Uterus (tissue), 4 donors: ENCODE measurements around the gene CPLX1. TPM values are rescaled to one million over a fixed set of nuclear protein-coding genes. Genes with fewer than 3 reads are reported as not detected.

Experiments
- DNase-seq, 2 donors: peaks; one replicate each; pipeline ENCODE4 v3.0.0-alpha.2; 2019 to 2020
- H3K27ac ChIP-seq, 2 donors: fragments of 200-600 bp; sonication (generic); 1 replicate in 1 of 2; 2 replicates in 1 of 2; pipeline ENCODE4 v1.5.1; 2016 to 2018
- H3K27me3 ChIP-seq, 2 donors: fragments of 200-600 bp; sonication (generic); one replicate each; pipeline ENCODE4 v1.5.1; 2018 to 2019; ENCODE audit warnings: control low read depth in 1 of 2
- H3K36me3 ChIP-seq, 2 donors: fragments of 200-600 bp; sonication (generic); one replicate each; pipeline ENCODE4 v1.5.1; 2019; ENCODE audit warnings: control low read depth in 1 of 2
- H3K4me1 ChIP-seq, 2 donors: fragments of 200-600 bp; sonication (generic); one replicate each; pipeline ENCODE4 v1.5.1; 2018 to 2019; ENCODE audit warnings: control low read depth in 1 of 2
- H3K4me3 ChIP-seq, 2 donors: fragments of 200-600 bp; sonication (generic); 1 replicate in 1 of 2; 2 replicates in 1 of 2; pipeline ENCODE4 v1.5.1; 2018 to 2019; ENCODE audit warnings: mild to moderate bottlenecking in 1 of 2
- H3K9me3 ChIP-seq, 2 donors: fragments of 200-600 bp; sonication (generic); one replicate each; pipeline ENCODE4 v1.5.1; 2019; ENCODE audit warnings: control low read depth in 1 of 2
- CTCF ChIP-seq, 4 experiments: fragments of 200-600 bp in 2 of 4; fragments of 450-650 bp in 2 of 4; sonication (generic) in 2 of 4; IDR thresholded peaks; one replicate each; pipeline ENCODE4 v1.5.1; 2016 to 2019; ENCODE audit warnings: antibody characterized with exemption in 4 of 4, mild to moderate bottlenecking in 2 of 4, moderate library complexity in 1 of 4
- POLR2A ChIP-seq, 2 donors: fragments of 450-650 bp; IDR thresholded peaks; one replicate each; pipeline ENCODE4 v1.6.1; 2016; ENCODE audit warnings: antibody characterized with exemption in 2 of 2, mild to moderate bottlenecking in 1 of 2, moderate library complexity in 1 of 2
- intact Hi-C: fragments of 100-400 bp; cut with DNase I; formaldehyde crosslinking; loops from one replicate; pipeline ENCODE4 v1.15.1; 2023; ENCODE audit warnings: low total_unique reads
- total RNA-seq, 4 donors: library from RNA; depleted of rRNA in 3 of 4; stranded (reverse); fragments of >200 nt in 3 of 4; gene quantifications; one replicate each; pipeline versions ENCODE4 v1.1.0 to v1.2.4, GENCODE V29; 2014 to 2023
- donor health status: DM: yes; HTN: yes; CAD: no.

CPLX1 gene
- total RNA-seq, 4 donors from 2014 or later = 0.14 to 15.1 (median 2.0) TPM

- TF ChIP-seq CTCF (IDR thresholded peaks at IDR 0.05) (no peak), POLR2A (IDR thresholded peaks at IDR 0.05) (no peak)
- intact Hi-C loops = no loop called here
- DNase-seq = no peak
- Histone ChIP-seq H3K9me3 (no peaks in the 10 kb centered on the region), H3K27ac (no peak overlapping the region), H3K27me3 (no peaks in the 10 kb centered on the region), H3K36me3 (no peaks in the 10 kb centered on the region), H3K4me3 (no peak overlapping the region), H3K4me1 (no peaks in the 10 kb centered on the region)
Measured at GRCh38 chr4:855880-856224, 29.9 kb upstream of the CPLX1 start.

GRCh38 chr4:854356-854755 lies 28.4 kb upstream of the CPLX1 start:
- intact Hi-C loops = no loop called here
- H3K27me3 ChIP-seq = no peaks in the 10 kb centered on the region
- DNase-seq = no peak
- H3K9me3 ChIP-seq = no peaks in the 10 kb centered on the region
- no peak overlapping the region for H3K27ac ChIP-seq
- TF ChIP-seq CTCF (IDR thresholded peaks at IDR 0.05) (no peak), POLR2A (IDR thresholded peaks at IDR 0.05) (no peak)
- no peaks in the 10 kb centered on the region for H3K4me1 ChIP-seq
- no peak overlapping the region for H3K4me3 ChIP-seq
- H3K36me3 ChIP-seq = no peaks in the 10 kb centered on the region

GRCh38 chr4:853416-853781 lies 27.5 kb upstream of the CPLX1 start:
- Histone ChIP-seq H3K27me3 (no peaks in the 10 kb centered on the region), H3K9me3 (no peaks in the 10 kb centered on the region), H3K27ac (no peak overlapping the region), H3K36me3 (no peaks in the 10 kb centered on the region), H3K4me3 (no peak overlapping the region), H3K4me1 (no peaks in the 10 kb centered on the region)
- no peak for DNase-seq
- TF ChIP-seq POLR2A (IDR thresholded peaks at IDR 0.05) (no peak), CTCF (IDR thresholded peaks at IDR 0.05) (no peak)
- intact Hi-C loops = no loop called here

GRCh38 chr4:851701-852430 lies 25.9 kb upstream of the CPLX1 start:
- no peak overlapping the region for H3K27ac ChIP-seq
- H3K4me3 ChIP-seq = no peak overlapping the region
- H3K36me3 ChIP-seq = no peaks in the 10 kb centered on the region
- H3K9me3 ChIP-seq = no peaks in the 10 kb centered on the region
- intact Hi-C loops = no loop called here
- H3K4me1 ChIP-seq = no peaks in the 10 kb centered on the region
- no peaks in the 10 kb centered on the region for H3K27me3 ChIP-seq
- DNase-seq = no peak
- no peak for TF ChIP-seq CTCF (IDR thresholded peaks at IDR 0.05)

GRCh38 chr4:850323-850945 lies 24.5 kb upstream of the CPLX1 start:
- no peak overlapping the region for H3K4me3 ChIP-seq
- TF ChIP-seq POLR2A (IDR thresholded peaks at IDR 0.05) (no peak), CTCF (IDR thresholded peaks at IDR 0.05) (no peak)
- DNase-seq = no peak
- no peak overlapping the region for H3K27ac ChIP-seq
- intact Hi-C loops = no loop called here
- H3K27me3 ChIP-seq = no peaks in the 10 kb centered on the region
- no peaks in the 10 kb centered on the region for H3K36me3 ChIP-seq
- H3K9me3 ChIP-seq = no peaks in the 10 kb centered on the region
- H3K4me1 ChIP-seq = peaks cover 0 to 5% of the 10 kb centered on the region in 2 donors
